ENCODE data around the gene CUX1. TPM values are rescaled to one million over a fixed set of nuclear protein-coding genes. Genes with fewer than 3 reads are reported as not detected.

CUX1 gene
- total RNA-seq, 4 donors from 2014 or later: 64.1 to 142 (median 111) TPM

DNA sequence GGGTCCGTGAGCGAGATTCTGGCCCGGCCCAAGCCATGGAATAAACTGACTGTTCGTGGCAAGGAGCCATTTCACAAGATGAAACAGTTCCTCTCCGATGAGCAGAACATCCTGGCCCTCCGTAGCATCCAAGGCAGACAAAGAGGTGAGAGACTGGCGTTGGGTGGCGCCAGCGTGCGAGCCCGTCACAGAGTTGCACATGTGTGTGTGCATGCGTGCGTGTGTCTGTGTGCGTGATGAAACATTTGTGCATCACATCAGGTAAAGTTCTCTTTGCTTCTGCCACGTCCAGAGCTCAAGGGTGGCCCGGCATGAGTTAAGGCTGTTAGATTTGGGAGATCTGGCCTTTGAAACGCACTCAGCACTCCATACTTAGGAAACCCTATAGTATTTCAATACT is 379.7 kb downstream of the CUX1 start:
- H3K27ac ChIP-seq: no peak overlapping the region
- H3K4me1 ChIP-seq: no peaks in the 10 kb centered on the region
- no peak overlapping the region for H3K4me3 ChIP-seq
- no peak for TF ChIP-seq CTCF (IDR thresholded peaks at IDR 0.05)
- TF ChIP-seq POLR2A (IDR thresholded peaks at IDR 0.05): no peak
- no peaks in the 10 kb centered on the region for H3K9me3 ChIP-seq
- no peaks in the 10 kb centered on the region for H3K27me3 ChIP-seq
- DNase-seq: no peak
- H3K36me3 ChIP-seq: peaks cover 0 to 89% (median 0%) of the 10 kb centered on the region in 3 donors

GRCh38 chr7:102197599-102197998 is 380.2 kb downstream of the CUX1 start:
- H3K27me3 ChIP-seq: no peaks in the 10 kb centered on the region
- H3K36me3 ChIP-seq: peaks cover 0 to 89% (median 0%) of the 10 kb centered on the region in 3 donors
- no peak overlapping the region for H3K27ac ChIP-seq
- H3K4me1 ChIP-seq: no peaks in the 10 kb centered on the region
- DNase-seq: no peak
- H3K4me3 ChIP-seq: no peak overlapping the region
- TF ChIP-seq CTCF (IDR thresholded peaks at IDR 0.05): no peak
- no peak for TF ChIP-seq POLR2A (IDR thresholded peaks at IDR 0.05)
- H3K9me3 ChIP-seq: no peaks in the 10 kb centered on the region

DNA sequence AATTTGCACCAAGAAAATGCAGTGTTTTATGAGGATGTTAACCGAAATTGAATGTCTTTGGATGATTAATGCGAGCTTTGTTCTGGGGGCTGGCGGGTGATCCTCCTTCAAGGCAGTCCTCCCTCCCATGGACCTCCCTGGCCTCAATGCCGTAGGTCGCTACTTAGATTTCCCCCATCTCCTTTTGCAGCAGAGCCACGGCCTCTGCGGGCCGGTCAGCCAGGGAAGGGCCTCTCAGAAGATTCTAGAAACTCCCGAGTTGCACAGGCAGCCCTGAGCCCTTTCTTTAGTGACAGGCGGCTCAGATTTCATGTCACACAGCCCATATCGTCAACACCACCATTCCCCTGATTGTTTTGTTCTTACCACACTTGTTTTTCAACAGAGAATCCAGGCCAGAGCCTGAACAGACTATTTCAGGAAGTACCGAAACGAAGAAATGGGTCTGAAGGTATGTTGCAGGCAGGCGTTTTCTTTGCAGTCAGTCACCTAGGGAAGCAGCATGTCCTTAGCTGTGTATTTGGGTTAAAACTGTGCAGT is 381.1 kb downstream of the CUX1 start:
- no peak for DNase-seq
- no peak for TF ChIP-seq POLR2A (IDR thresholded peaks at IDR 0.05)
- TF ChIP-seq CTCF (IDR thresholded peaks at IDR 0.05): no peak
- Histone ChIP-seq H3K27me3 (no peaks in the 10 kb centered on the region), H3K36me3 (peaks cover 0 to 89% (median 0%) of the 10 kb centered on the region in 3 donors), H3K4me3 (no peak overlapping the region), H3K4me1 (no peaks in the 10 kb centered on the region), H3K27ac (no peak overlapping the region), H3K9me3 (no peaks in the 10 kb centered on the region)

DNA sequence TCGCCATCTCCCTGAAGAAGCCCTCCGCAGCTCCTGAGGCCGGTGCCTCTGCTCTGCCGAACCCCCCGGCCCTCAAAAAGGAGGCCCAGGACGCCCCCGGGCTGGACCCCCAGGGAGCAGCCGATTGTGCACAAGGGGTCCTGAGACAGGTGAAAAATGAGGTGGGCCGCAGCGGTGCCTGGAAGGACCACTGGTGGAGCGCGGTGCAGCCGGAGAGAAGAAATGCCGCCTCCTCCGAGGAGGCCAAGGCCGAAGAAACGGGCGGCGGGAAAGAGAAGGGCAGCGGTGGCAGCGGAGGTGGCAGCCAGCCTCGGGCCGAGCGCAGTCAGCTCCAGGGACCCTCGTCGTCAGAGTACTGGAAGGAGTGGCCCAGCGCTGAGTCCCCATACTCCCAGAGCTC is 384.1 kb downstream of the CUX1 start:
- no peak for TF ChIP-seq CTCF (IDR thresholded peaks at IDR 0.05)
- no peak for TF ChIP-seq POLR2A (IDR thresholded peaks at IDR 0.05)
- no peaks in the 10 kb centered on the region for H3K27me3 ChIP-seq
- no peak overlapping the region for H3K27ac ChIP-seq
- H3K9me3 ChIP-seq: no peaks in the 10 kb centered on the region
- DNase-seq: no peak
- no peak overlapping the region for H3K4me3 ChIP-seq
- H3K36me3 ChIP-seq: peaks cover 0 to 94% (median 0%) of the 10 kb centered on the region in 3 donors
- no peaks in the 10 kb centered on the region for H3K4me1 ChIP-seq

- TF ChIP-seq POLR2A (IDR thresholded peaks at IDR 0.05) (no peak), CTCF (IDR thresholded peaks at IDR 0.05) (no peak)
- Histone ChIP-seq H3K4me1 (no peaks in the 10 kb centered on the region), H3K4me3 (no peak overlapping the region), H3K27me3 (no peaks in the 10 kb centered on the region), H3K27ac (no peak overlapping the region), H3K9me3 (no peaks in the 10 kb centered on the region), H3K36me3 (peaks cover 0 to 84% (median 0%) of the 10 kb centered on the region in 3 donors)
- DNase-seq: no peak
These were observed 385.1 kb downstream of the CUX1 start for GRCh38 chr7:102202556-102202955.

GRCh38 chr7:102203218-102203617 is 385.8 kb downstream of the CUX1 start:
- H3K36me3 ChIP-seq: peaks cover 0 to 80% (median 0%) of the 10 kb centered on the region in 3 donors
- no peak overlapping the region for H3K27ac ChIP-seq
- H3K4me3 ChIP-seq: no peak overlapping the region
- no peaks in the 10 kb centered on the region for H3K27me3 ChIP-seq
- H3K9me3 ChIP-seq: no peaks in the 10 kb centered on the region
- DNase-seq: no peak
- no peaks in the 10 kb centered on the region for H3K4me1 ChIP-seq
- no peak for TF ChIP-seq CTCF (IDR thresholded peaks at IDR 0.05)
- TF ChIP-seq POLR2A (IDR thresholded peaks at IDR 0.05): no peak
